GM18867 (cell line): Measurements from ENCODE around the gene COMT.

Experiments
- ATAC-seq: cut with Tn5 transposase; IDR thresholded peaks from one replicate; pipeline ENCODE4 v1.9.1; 2021; ENCODE audit warnings: mild to moderate bottlenecking, moderate library complexity; ENCODE audit not compliant: unreplicated experiment

Gene COMT

DNA sequence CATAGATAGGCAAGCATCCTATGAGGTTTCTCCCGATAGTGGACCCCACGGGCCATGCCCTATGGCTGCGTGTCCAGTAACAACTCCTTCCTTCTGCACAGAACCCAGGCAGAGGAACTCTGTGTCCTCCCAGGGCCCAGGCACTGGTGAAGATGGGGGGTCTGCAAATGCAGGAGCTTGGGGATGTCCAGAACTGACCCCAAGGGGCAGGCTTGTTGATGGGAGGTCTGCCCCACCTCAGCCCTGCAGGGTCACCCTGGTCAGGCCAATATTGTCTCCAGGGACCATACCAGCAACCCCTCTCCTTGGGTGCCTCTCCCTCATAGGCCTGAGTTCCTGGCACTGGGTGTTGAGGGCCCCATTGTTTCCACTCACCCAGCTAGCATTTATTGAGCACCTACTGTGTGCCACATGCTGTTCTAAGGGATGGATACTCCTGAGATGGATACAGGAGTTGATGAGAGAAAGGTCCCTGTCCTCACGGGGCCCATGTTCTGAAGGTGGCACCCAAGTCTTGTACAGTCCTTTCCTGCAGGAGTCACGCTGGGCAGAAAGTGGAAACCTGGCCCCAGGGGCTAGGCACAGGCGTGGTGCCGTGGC lies 26.4 kb downstream of the COMT start:
- ATAC-seq = no peak

DNA sequence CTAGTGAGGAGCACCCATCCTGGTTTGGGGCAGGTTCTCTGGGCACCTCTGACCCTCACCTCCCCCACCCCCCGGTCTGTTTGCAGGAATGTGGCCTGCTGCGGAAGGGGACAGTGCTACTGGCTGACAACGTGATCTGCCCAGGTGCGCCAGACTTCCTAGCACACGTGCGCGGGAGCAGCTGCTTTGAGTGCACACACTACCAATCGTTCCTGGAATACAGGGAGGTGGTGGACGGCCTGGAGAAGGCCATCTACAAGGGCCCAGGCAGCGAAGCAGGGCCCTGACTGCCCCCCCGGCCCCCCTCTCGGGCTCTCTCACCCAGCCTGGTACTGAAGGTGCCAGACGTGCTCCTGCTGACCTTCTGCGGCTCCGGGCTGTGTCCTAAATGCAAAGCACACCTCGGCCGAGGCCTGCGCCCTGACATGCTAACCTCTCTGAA lies 26.9 kb downstream of the COMT start:
- no peak for ATAC-seq

DNA sequence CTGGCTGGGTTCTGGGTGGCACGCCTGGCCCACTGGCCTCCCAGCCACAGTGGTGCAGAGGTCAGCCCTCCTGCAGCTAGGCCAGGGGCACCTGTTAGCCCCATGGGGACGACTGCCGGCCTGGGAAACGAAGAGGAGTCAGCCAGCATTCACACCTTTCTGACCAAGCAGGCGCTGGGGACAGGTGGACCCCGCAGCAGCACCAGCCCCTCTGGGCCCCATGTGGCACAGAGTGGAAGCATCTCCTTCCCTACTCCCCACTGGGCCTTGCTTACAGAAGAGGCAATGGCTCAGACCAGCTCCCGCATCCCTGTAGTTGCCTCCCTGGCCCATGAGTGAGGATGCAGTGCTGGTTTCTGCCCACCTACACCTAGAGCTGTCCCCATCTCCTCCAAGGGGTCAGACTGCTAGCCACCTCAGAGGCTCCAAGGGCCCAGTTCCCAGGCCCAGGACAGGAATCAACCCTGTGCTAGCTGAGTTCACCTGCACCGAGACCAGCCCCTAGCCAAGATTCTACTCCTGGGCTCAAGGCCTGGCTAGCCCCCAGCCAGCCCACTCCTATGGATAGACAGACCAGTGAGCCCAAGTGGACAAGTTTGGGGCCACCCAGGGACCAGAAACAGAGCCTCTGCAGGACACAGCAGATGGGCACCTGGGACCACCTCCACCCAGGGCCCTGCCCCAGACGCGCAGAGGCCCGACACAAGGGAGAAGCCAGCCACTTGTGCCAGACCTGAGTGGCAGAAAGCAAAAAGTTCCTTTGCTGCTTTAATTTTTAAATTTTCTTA lies 27.8 kb downstream of the COMT start:
- ATAC-seq = no peak

DNA sequence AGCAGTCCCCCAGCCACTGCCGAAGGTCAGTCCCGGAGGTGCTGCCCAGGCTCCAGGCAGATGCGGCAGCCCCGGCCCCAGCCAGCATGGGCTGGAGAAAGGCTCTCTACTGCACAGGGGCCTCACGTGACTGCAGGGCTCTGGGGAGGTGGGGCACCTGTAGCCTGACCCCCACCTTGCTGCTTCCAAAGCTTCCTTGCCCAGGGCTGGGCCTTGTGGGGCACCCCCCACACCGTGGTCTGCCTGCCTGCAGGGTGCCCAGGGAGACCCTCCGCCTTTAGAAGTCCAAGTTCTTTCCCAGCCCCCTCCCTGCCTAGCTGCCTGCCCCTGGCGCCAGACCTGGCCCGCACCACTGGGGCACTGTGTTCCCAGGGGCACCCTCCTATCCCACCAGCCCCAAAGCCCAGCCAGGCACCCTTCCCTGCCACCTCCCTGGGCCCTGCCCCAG lies 28.5 kb downstream of the COMT start:
- ATAC-seq = no peak

DNA sequence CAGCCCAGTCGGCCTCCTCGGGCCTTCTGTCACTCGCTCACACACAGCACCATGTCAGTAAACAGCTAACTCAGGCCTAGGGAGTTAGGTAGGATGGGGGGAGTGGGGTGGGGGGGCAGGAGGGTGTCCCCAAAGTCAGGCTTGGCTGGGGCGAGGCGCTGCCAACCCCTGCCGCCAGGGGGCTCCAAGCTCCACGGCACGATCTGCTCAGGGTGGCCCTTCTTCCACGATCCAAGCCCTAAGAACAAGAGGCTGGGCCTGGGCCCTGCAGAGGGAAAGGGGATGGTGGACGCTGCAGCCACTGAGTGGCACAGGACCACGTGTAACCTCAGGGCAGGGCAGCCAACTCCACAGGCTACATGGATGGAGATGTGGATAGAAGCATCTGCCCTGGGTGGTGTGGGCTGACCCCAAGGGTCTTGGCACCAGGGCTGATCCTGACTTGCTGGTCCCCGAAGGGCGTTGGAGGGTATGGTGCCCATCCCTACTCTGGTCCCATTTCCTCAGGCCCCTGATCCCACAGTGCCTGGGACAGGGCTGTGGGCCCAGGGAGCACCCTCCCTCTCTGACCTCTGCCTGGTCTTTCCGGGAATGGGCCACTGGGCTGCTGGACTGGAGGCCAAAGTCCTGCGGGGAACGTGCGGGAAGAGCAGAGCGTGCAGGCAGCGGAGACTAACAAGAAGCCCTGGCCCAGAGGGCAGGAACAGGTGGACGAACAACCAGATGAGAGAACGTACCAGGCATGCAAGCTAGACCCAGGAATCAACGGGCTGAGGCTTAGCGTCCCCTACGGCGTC lies 29.1 kb downstream of the COMT start:
- no peak for ATAC-seq

DNA sequence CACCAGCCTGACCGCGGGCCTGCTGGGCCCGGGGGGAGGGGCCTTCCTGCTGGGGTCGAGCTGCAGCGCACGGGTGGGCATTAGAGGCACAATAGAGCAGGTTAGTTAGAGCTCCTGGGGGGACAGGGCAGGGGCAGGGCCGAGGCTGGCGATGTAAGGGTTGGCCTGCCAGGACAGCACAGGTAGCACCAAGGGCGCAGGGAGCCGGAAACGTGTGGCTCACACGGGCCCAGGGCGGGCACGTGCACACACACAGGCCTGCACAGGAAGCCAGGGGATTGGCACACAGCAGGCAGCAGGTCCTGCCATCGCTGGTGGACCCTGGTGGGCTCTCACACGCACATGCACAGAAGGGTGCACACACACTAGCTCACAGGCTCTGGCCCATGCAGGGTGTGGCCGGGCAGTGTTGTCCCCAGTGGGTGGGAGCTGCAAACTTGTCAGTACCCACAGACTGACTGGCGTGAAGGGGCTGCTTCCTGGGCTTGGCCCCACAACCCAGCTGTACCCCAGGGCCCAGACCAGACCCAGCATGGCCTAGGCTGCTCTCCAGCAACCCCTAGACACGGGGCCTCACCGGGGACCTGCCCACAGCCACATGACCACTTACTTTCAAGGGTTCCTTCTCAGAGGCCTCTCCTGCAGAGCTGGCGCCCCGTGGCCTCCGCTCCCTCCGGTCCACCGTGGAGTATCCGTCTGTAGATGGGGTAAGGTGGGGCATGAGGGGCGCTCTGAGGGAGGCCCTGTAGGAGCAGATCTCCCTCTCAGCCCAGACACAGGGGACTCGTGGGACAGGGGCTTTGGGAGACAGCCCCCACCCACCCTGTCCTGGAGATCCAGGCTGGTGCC lies 29.9 kb downstream of the COMT start:
- no peak for ATAC-seq

DNA sequence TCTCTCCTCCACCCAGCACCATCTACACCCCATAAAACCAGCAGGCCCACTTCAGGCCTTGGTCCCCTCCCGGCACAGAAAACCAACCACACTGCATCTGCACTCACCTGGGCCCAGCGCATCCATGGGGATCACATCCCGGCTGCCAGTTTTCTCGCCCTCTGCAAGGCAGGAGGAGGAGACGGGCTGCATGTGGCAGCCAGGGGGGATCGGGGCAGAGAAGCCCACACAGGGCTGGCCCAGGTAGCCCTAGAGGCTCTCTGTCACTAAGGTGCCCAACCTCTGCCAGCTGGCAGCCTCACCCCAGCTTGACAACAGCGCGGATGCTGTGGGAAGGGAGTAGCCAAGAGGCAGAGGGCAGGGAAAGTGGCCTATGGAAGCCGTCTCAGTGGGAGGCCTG lies 30.7 kb downstream of the COMT start:
- ATAC-seq = no peak

DNA sequence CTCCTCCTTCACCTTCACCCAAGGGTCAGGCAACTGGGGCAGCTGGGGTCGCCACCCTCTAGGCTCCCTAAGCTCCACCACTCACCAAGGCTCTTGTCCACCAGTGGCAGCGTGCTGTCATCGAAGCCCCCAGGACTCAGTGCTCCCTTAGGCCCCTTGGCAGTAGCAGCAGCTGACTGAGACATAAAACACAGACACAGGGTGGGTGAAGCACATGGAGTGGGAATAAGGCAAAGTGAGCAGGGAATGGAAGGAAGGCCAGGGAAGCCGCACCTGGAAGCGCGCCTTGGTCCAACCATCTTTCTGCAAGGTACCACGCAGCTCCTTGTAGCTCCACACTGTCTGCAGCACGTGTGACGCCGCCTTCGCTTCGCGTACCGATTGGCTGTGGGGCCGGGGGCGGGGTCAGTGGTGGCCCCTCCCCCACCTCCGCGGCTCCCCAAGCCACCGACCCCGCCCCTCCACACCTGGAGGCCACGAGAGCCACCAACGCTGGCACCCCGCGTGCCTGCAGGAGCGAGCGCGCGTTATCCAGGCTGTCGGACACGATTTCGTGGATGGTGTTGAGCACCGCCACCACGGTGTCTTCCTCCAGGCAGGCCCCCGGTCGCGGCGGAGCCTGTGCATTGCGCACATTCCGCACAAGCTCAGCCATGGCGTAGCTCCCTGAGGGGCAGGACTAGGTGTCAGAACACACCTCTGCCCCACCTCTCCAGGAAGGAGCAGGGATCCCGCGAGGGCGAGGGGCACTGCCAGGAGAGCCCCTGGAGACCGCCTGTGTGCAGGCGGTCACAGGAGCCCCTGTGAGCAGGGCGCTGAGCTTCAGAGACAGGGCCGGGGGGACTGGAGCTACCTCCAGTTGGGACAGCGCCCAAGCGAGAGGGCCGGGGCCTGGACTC lies 31.3 kb downstream of the COMT start:
- ATAC-seq = no peak

DNA sequence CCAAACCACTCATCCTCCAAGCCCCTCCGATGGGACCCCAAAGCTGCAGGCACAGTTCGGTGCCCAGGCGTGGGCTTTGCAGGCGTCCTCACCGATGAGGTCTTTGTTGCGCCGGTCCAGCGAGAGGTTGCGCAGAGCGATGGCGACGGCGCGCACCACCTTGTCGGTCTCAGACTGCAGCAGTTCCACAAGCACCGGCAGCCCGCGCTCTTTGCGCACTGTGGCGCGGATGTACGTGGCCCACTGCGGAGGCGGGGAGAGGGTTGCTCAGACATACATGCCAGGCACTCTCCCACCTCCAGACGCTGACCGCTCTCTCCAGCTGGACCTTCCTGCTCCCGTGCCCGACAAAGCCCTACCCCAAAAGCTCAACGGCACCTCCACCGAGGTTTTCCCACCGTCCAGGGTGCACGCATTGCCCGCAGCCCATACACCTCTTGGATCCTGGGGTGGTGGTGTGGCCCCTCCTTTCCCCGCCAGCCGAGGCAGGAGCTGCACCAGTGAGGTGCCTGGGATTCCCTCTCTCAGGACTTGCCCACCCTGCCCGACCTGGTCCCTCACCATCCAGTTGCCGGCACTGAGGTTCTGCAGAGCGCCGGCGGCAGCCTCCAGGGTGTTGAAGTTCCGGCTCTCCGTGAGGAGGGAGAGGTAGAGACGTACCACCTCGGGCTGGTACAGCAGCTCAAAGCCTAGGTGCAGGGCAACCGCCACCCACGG lies 32.1 kb downstream of the COMT start:
- no peak for ATAC-seq

DNA sequence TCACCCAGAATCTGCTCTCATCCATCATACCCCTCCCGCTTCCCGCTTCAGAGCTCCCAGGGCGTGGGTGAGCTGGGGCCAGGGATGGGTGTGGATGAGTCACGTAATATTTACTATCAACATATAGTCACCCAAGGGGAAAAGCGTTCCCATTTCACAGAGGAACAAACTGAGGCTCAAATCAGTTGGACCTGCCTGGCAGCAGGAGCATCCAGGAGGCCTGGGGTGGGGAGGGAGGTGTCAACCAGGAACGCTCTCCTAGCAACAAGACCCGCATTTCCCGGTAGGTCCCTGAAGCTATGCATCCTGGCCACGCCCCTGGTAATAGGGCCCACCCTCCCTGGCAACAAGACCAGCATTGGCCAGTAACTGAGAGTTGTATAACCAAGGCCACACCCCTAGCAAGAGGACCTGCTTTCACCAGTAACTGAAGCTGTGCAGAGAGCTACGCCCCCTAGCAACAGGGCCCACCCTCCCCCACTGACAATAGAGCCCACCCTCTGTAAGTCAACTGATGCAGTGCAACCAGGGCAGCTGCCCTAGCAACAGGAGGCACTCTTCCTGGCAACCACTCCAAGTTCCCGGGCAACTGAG lies 32.8 kb downstream of the COMT start:
- no peak for ATAC-seq

DNA sequence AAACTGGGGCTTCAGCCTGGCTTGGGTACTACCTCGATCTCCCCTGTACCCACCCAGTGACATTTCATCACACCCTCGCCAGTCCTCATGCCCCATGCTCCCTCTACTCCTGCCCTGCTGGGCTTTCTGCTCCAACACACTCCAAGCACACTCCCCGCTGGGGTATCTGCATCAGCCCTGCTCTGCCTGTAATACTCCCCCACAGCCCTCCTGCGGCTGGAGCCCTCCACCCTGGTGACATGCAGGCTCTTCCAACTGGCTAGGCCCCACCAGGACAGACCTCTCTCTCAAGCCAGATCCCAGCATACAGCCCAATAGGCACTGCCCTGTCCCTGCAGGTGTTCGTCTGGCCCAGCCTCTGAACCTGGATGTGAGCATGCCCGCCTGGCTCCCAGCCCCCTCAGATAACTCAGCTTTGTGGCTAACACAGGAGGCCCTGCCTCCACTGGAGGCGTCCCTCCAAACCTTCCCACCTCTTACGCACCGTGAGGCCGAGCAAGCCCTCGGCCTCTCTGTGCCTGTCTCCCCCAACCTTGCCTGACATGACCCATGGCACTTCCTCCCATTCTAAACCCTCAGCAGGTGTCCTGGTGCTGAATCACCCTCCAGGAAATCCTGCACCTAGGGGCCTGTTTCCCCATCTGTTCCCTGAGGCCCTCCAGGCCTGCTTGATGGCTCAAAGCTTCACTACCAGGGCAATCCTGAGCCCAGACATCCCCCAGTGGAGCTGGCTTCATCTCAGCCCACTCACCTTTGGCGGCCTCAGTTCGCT lies 33.5 kb downstream of the COMT start:
- ATAC-seq = no peak

DNA sequence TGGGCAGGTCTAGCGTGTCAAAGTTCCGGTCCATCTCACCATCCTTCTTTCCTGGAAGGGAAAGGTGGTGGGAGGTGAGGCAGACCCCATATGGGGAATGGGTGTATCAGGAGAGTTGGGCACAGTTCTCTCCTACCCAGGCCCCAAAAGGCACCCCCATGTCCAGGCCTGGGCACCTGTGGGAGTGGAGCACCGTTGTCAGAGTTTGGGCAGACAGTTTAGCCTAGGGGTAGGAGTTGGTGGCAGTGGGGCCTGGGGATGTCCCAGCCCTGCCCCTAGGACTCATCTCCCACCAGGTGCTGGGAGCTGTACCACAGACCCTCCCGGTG lies 34.1 kb downstream of the COMT start:
- ATAC-seq = no peak

DNA sequence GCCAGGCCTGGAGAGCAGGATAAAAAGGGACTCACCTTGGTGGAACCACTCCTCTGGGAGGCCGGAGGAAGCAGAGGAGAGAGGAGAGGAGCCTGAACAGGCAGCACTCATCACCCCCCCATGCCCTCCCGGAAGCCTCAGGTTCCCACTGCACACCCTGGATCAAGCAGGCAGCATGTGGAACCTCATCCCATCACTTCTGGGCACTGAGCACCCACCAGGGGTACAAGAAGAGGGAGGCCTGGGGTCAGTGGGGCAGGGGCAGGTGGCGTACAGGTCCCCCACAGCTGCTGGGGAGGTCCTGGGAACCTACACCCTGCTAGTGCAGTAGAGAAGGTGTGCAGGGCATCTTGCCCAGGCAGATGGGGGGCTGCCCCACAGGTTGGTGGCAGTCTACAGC lies 35.1 kb downstream of the COMT start:
- no peak for ATAC-seq

DNA sequence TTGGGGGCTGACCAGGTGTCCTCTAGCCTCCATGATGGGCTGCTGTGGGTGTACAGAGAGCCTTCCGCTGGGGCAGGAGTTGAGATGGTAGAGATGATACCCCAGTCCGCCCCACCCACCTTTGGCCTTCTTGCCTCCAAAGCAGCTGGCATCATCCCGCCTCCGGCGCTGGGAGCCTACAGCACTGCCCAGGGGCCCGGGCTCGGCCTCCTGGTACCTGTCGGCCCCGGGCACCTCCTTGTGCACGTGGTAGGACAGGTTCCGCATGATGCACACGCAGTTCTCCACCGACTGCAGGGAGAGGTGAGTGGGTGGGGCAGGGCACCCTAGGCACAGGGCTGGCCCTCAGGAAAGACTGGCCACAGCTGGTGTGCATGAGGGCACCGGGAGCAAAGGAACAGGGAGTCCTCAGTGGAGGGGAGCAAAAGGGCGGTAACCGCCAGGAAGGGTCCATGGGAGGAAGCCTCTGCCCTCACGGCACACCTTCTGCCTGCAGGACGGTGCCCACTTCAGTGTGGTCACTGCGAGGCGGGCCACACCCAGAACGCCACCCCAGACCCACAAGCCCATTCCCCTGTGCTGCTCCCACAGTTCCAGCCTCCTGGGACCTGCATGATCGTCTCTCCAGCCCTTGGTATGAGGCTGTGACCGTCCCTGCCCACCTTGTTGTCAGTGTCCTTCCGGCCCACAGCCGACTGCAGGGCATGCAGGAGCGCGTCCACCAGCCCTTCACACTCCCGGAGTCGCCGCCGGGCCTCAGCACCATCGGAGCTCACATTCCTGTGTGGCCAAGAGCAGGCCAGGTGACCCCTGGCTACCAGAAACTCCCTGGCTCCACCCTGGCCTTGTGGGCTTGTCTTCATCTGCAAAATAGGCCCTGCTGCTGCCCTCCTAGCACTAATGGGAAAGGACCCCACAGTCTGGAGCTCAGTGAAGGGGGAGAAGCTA lies 36.0 kb downstream of the COMT start:
- ATAC-seq = no peak

DNA sequence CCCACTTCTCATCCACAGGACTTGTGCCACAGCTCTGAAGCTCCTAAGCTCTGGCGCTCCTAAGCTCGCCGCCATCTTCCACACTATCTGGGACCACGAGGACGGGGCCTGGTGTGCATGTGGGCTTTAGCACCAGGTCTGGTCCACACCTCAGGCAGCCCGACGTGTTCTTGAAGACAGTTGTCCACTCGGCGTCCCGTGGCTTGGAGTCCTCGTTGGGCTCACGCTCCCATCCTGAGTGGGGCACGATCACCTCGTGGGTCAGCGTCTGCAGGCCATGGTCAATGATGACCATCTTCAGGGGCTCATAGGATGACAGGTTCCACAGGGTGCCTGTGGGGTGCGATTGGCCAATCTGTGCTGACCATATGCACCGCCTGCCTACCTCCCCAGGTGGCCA lies 37.2 kb downstream of the COMT start:
- no peak for ATAC-seq

DNA sequence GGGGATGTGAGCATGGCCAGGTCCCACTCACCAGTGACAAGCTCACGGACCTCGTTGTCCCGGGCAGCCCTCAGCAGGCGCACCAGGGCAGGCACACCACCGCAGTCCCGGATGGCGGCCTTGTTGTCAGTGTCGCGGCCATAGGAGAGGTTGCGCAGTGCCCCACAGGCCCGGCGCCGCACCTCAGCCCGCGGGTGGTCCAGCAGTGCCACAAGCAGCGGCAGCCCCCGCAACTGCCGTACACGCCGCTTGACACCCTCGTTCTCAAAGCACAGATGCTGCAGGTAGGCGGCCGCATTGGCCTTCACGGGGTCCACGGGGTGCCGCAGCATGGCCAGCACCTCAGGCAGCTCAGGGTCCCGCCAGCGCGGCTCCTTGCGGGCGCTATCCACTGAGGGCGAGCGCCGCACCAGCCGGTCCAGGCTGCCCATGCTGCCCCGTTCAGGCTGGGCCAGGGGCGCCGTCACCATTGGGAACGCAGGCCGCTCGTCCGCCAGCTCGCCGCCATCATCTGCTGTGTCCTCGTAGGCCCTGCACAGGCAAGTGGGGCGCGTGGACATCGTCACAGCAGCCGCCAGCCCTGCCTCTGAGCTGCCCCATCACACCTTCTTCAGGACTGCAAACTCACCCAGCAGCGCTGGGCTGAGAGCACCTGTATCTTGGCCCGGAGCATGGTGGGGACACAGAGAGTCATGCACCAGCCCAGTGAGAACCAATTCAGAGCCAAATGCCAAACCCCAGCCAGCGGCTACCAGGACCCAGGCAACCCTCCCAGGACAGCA lies 38.3 kb downstream of the COMT start:
- ATAC-seq = no peak
